ENCODE measurements around the gene WASL. TPM values are rescaled to one million over a fixed set of nuclear protein-coding genes. Genes with fewer than 3 reads are reported as not detected.

Gene WASL
- total and polyA plus RNA-seq, 7 donors = 17.6 to 37.8 (median 31.0) TPM

DNA sequence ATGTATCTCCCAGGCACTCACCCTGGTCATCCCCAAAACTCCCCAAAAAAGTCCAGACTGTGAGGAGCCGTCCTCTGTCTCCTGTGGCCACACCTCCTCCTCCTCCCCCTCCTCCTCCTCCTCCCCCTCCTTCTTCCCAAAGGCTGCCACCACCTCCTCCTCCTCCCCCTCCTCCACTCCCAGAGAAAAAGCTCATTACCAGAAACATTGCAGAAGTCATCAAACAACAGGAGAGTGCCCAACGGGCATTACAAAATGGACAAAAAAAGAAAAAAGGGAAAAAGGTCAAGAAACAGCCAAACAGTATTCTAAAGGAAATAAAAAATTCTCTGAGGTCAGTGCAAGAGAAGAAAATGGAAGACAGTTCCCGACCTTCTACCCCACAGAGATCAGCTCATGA lies 86.0 kb downstream of the WASL start:
- Histone ChIP-seq H3K27me3 (ENCODE audit: insufficient read depth in 3 of 3, low read length in 2 of 3) (no peaks in the 10 kb centered on the region), H3K9me3 (no peaks in the 10 kb centered on the region), H3K36me3 (ENCODE audit: insufficient read depth in 1 of 2, low read depth in 1 of 2) (peaks cover 0 to 71% of the 10 kb centered on the region in 2 donors), H3K4me1 (peaks cover 12% of the 10 kb centered on the region), H3K27ac (peak overlapping the region; percentile 89), H3K4me3 (peak overlapping the region; percentile 69)
- WGBS, 3 donors = 18 to 30% (median 23%) methylated on average over 3 of the region's 3 CpGs
- intact Hi-C loops (cut with DNase I) = no loop called here
- TF ChIP-seq CTCF (IDR thresholded peaks at IDR 0.05) = no peak
- DNase-seq = no peak
- no peak for ATAC-seq

- H3K4me3 ChIP-seq = peak overlapping the region; percentile 69
- TF ChIP-seq CTCF (IDR thresholded peaks at IDR 0.05) = no peak
- DNase-seq (no peak), ATAC-seq (no peak)
- WGBS, 3 donors = 32 to 55% (median 39%) methylated on average over 15 of the region's 15 CpGs
- peaks cover 0 to 74% of the 10 kb centered on the region in 2 donors for H3K36me3 ChIP-seq (ENCODE audit: insufficient read depth in 1 of 2, low read depth in 1 of 2)
- no peaks in the 10 kb centered on the region for H3K9me3 ChIP-seq
- intact Hi-C loops (cut with DNase I) = no loop called here
- H3K27ac ChIP-seq = peak overlapping the region; percentile 89
- H3K27me3 ChIP-seq (ENCODE audit: insufficient read depth in 3 of 3, low read length in 2 of 3) = no peaks in the 10 kb centered on the region
- peaks cover 12% of the 10 kb centered on the region for H3K4me1 ChIP-seq
Measured at GRCh38 chr7:123662293-123662692, 86.5 kb downstream of the WASL start.

GRCh38 chr7:123661765-123662164 lies 87.0 kb downstream of the WASL start:
- Histone ChIP-seq H3K9me3 (no peaks in the 10 kb centered on the region), H3K4me3 (peak overlapping the region; percentile 69), H3K36me3 (ENCODE audit: insufficient read depth in 1 of 2, low read depth in 1 of 2) (peaks cover 0 to 77% of the 10 kb centered on the region in 2 donors), H3K4me1 (peaks cover 12% of the 10 kb centered on the region), H3K27me3 (ENCODE audit: insufficient read depth in 3 of 3, low read length in 2 of 3) (no peaks in the 10 kb centered on the region), H3K27ac (peak overlapping the region; percentile 89)
- intact Hi-C loops (cut with DNase I) = no loop called here
- ATAC-seq = no peak
- no peak for DNase-seq
- no peak for TF ChIP-seq CTCF (IDR thresholded peaks at IDR 0.05)
- WGBS, 3 donors = 11 to 32% (median 20%) methylated on average over 1 of the region's 1 CpG

- peaks cover 0 to 79% of the 10 kb centered on the region in 2 donors for H3K36me3 ChIP-seq (ENCODE audit: insufficient read depth in 1 of 2, low read depth in 1 of 2)
- 23 to 30% (median 28%) methylated on average over 8 of the region's 8 CpGs for WGBS, 3 donors
- no peaks in the 10 kb centered on the region for H3K9me3 ChIP-seq
- DNase-seq = no peak
- no peaks in the 10 kb centered on the region for H3K27me3 ChIP-seq (ENCODE audit: insufficient read depth in 3 of 3, low read length in 2 of 3)
- H3K27ac ChIP-seq = peak overlapping the region; percentile 89
- H3K4me3 ChIP-seq = peak overlapping the region; percentile 69
- intact Hi-C loops (cut with DNase I) = no loop called here
- peak in 1 of 4 donors; percentile 32 for ATAC-seq
- H3K4me1 ChIP-seq = peaks cover 5% of the 10 kb centered on the region
- TF ChIP-seq CTCF (IDR thresholded peaks at IDR 0.05) = no peak
Measured at GRCh38 chr7:123660514-123661354, 88.1 kb downstream of the WASL start.

Measured in psoas muscle (tissue), 8 donors.